Erythroblast (primary cell): ENCODE data around the gene SLC13A3.

Source experiments
- GATA1 ChIP-seq: IDR thresholded peaks from 2 replicates; pipeline ENCODE4 v1.6.1; 2011; ENCODE audit warnings: low read depth, mild to moderate bottlenecking, control low read depth, low read length, moderate library complexity
- POLR2A ChIP-seq: IDR thresholded peaks from 2 replicates; pipeline ENCODE4 v1.6.1; 2011; ENCODE audit warnings: mild to moderate bottlenecking, low read length

- TF ChIP-seq POLR2A = no peak
- no peak for TF ChIP-seq GATA1
Observed at GRCh38 chr20:46652699-46653098, 1.4 kb upstream of the SLC13A3 start.
